Measurements from ENCODE around the gene FKBP4.
"Not testable (repeated sequence)": the region's sequence is repeated elsewhere in the genome, so short reads cannot be mapped to it uniquely, and the experiment has no call there.

The FKBP4 gene

DNA sequence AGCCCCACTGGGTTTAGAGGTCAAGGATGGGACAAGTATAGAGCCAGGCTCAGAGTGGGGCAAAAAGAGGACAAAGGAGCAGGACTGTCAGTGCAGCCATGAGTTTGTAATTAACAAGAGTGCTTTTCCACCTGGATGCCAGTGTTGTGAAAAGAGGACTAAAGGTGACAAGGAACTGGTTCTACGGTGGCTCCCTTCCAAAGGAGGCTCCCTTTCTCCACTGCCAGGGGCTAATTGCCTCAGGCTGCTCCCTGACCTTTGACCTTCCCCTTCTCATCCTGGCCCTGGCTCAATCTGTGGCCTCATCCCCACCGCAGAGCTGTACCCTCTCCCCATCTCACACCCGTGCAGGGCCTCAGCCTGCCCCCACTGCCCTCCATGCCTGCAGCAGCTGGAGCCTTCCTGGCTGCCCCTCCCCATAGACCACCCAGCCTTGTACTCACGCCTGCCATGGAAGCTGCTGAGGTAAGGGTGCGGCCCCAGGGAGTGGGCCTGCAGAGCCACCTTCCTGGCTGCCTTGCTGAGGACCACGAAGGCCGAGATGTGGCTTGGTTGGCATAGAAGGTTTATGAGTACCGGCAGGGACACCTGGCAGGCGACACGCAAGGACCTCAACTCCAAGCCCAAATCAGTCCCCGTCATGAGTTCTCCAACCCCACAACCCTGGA lies 24.8 kb upstream of the FKBP4 start:
- no peak for TF ChIP-seq EZH2phosphoT487 (IDR thresholded peaks at IDR 0.05; ENCODE audit: borderline replicate concordance, low read length)
- TF ChIP-seq, protein P1, sequence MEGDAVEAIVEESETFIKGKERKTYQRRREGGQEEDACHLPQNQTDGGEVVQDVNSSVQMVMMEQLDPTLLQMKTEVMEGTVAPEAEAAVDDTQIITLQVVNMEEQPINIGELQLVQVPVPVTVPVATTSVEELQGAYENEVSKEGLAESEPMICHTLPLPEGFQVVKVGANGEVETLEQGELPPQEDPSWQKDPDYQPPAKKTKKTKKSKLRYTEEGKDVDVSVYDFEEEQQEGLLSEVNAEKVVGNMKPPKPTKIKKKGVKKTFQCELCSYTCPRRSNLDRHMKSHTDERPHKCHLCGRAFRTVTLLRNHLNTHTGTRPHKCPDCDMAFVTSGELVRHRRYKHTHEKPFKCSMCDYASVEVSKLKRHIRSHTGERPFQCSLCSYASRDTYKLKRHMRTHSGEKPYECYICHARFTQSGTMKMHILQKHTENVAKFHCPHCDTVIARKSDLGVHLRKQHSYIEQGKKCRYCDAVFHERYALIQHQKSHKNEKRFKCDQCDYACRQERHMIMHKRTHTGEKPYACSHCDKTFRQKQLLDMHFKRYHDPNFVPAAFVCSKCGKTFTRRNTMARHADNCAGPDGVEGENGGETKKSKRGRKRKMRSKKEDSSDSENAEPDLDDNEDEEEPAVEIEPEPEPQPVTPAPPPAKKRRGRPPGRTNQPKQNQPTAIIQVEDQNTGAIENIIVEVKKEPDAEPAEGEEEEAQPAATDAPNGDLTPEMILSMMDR (IDR thresholded peaks at IDR 0.05; ENCODE audit: low read depth, low read length, poor library complexity, severe bottlenecking): no peak
- H4K20me1 ChIP-seq (ENCODE audit: control insufficient read depth, insufficient read depth, low read depth, low read length): no peaks in the 10 kb centered on the region
- H3F3A ChIP-seq (ENCODE audit: control insufficient read depth, insufficient read depth): peaks cover 7% of the 10 kb centered on the region
- peaks cover 9% of the 10 kb centered on the region; the same call in 1 of the 2 replicates for H3K9me3 ChIP-seq (ENCODE audit: control insufficient read depth, insufficient read depth, low read length)
- H3K4me2 ChIP-seq (ENCODE audit: low read length): no peak overlapping the region
- peaks cover 6% of the 10 kb centered on the region for H3K4me1 ChIP-seq (ENCODE audit: control insufficient read depth, low read length)
- H3K27ac ChIP-seq (ENCODE audit: low read depth, low read length): no peak overlapping the region
- H3K79me2 ChIP-seq (ENCODE audit: control insufficient read depth, low read length): no peaks in the 10 kb centered on the region
- H3K36me3 ChIP-seq (ENCODE audit: control insufficient read depth, low read length): no peaks in the 10 kb centered on the region
- H3K4me3 ChIP-seq (ENCODE audit: low read length): no peak overlapping the region
- no peaks in the 10 kb centered on the region for H3K9me2 ChIP-seq (replicated peaks; ENCODE audit: control insufficient read depth, low read length)
- no peaks in the 10 kb centered on the region for H3K27me3 ChIP-seq (ENCODE audit: control insufficient read depth, low read length)

DNA sequence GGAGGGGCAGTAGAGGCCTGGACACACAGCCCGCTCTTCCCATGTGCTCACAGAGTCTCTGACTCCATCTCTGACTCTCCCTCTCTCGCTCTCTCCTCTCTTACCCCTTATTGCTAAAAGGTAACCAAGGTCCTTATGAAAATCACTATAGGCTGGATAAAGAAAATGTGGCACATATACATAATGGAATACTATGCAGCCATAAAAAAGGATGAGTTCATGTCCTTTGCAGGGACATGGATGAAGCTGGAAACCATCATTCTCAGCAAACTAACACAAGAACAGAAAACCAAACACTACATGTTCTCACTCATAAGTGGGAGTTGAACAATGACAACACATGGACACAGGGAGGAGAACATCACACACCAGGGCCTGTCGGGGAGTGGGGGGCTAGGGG lies 24.2 kb upstream of the FKBP4 start:
- not testable (repeated sequence) for H4K20me1 ChIP-seq (ENCODE audit: control insufficient read depth, insufficient read depth, low read depth, low read length); H3K79me2 ChIP-seq (ENCODE audit: control insufficient read depth, low read length); H3K4me1 ChIP-seq (ENCODE audit: control insufficient read depth, low read length); H3K4me2 ChIP-seq (ENCODE audit: low read length); H3K9me2 ChIP-seq (replicated peaks; ENCODE audit: control insufficient read depth, low read length); H3F3A ChIP-seq (ENCODE audit: control insufficient read depth, insufficient read depth); H3K36me3 ChIP-seq (ENCODE audit: control insufficient read depth, low read length); H3K27ac ChIP-seq (ENCODE audit: low read depth, low read length); H3K4me3 ChIP-seq (ENCODE audit: low read length); H3K27me3 ChIP-seq (ENCODE audit: control insufficient read depth, low read length); H3K9me3 ChIP-seq (ENCODE audit: control insufficient read depth, insufficient read depth, low read length)

DNA sequence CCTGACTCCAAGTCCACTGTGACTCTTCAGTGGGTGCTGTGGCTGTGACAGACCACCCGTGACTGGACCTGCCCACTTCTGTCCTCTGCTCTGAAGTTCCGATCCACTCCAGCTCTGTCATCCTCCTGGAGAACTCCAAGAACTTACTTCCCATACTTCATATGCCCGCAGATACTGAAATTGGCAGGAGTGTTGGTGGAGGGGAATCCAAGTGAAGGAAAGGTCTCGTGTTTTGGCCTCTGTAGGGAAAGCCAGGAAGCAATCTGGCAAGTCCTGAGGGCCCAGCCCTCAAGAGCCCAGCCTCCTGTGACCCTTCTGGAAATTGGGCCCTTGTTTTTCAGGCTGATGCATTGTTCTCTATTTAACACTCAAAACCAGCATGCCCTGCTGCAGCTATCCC lies 22.4 kb upstream of the FKBP4 start:
- peaks cover 9% of the 10 kb centered on the region; the same call in 1 of the 2 replicates for H3K9me3 ChIP-seq (ENCODE audit: control insufficient read depth, insufficient read depth, low read length)
- no peaks in the 10 kb centered on the region for H3K27me3 ChIP-seq (ENCODE audit: control insufficient read depth, low read length)
- H3K4me2 ChIP-seq (ENCODE audit: low read length): no peak overlapping the region
- TF ChIP-seq EZH2phosphoT487 (IDR thresholded peaks at IDR 0.05; ENCODE audit: borderline replicate concordance, low read length): no peak
- TF ChIP-seq, protein P1 (IDR thresholded peaks at IDR 0.05; ENCODE audit: low read depth, low read length, poor library complexity, severe bottlenecking): no peak
- peaks cover 6% of the 10 kb centered on the region for H3K4me1 ChIP-seq (ENCODE audit: control insufficient read depth, low read length)
- H3K9me2 ChIP-seq (replicated peaks; ENCODE audit: control insufficient read depth, low read length): no peaks in the 10 kb centered on the region
- no peaks in the 10 kb centered on the region for H4K20me1 ChIP-seq (ENCODE audit: control insufficient read depth, insufficient read depth, low read depth, low read length)
- H3K4me3 ChIP-seq (ENCODE audit: low read length): no peak overlapping the region
- H3F3A ChIP-seq (ENCODE audit: control insufficient read depth, insufficient read depth): peaks cover 7% of the 10 kb centered on the region
- no peak overlapping the region for H3K27ac ChIP-seq (ENCODE audit: low read depth, low read length)
- H3K79me2 ChIP-seq (ENCODE audit: control insufficient read depth, low read length): no peaks in the 10 kb centered on the region
- no peaks in the 10 kb centered on the region for H3K36me3 ChIP-seq (ENCODE audit: control insufficient read depth, low read length)

DNA sequence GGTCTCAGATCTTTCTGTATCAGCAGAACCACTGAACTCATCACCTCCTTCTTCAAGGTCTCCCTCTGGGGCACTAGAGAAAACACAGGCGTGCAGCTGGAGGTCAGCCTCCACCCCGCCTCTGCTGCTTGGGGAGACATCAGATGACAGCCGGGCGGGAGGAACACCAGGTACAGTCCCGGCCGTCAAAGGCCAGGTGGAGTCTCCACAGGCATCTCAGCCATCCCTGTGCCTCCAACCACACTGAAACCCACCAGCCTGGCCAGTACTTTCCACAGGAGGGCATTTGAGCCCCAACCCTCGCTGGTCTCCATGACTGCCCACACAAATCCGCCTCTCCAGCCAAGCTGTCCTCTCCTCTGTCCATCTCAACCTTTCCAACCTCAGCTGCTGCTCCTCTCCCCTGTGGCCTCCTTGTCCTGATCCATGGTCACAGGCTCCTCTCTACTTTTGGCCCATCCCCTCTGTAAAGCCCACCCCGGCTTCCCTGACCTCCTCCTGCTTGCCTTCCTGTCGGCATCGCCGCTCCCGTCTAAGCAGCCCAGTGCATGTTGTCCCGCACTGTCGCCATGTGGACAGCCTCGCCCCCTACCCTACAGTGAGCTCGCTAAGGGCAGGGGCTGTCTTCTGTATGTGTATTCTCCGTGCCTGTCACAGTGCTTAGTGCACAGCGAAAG lies 21.4 kb upstream of the FKBP4 start:
- H3F3A ChIP-seq (ENCODE audit: control insufficient read depth, insufficient read depth): peaks cover 5% of the 10 kb centered on the region
- peaks cover 5% of the 10 kb centered on the region for H3K4me1 ChIP-seq (ENCODE audit: control insufficient read depth, low read length)
- H3K4me2 ChIP-seq (ENCODE audit: low read length): no peak overlapping the region
- H3K4me3 ChIP-seq (ENCODE audit: low read length): no peak overlapping the region
- H3K9me2 ChIP-seq (replicated peaks; ENCODE audit: control insufficient read depth, low read length): no peaks in the 10 kb centered on the region
- H4K20me1 ChIP-seq (ENCODE audit: control insufficient read depth, insufficient read depth, low read depth, low read length): no peaks in the 10 kb centered on the region
- no peak overlapping the region for H3K27ac ChIP-seq (ENCODE audit: low read depth, low read length)
- H3K9me3 ChIP-seq (ENCODE audit: control insufficient read depth, insufficient read depth, low read length): peaks cover 5% of the 10 kb centered on the region; the same call in 1 of the 2 replicates
- H3K79me2 ChIP-seq (ENCODE audit: control insufficient read depth, low read length): no peaks in the 10 kb centered on the region
- H3K36me3 ChIP-seq (ENCODE audit: control insufficient read depth, low read length): no peaks in the 10 kb centered on the region
- H3K27me3 ChIP-seq (ENCODE audit: control insufficient read depth, low read length): no peaks in the 10 kb centered on the region
- no peak for TF ChIP-seq EZH2phosphoT487 (IDR thresholded peaks at IDR 0.05; ENCODE audit: borderline replicate concordance, low read length)
- TF ChIP-seq, protein P1 (IDR thresholded peaks at IDR 0.05; ENCODE audit: low read depth, low read length, poor library complexity, severe bottlenecking): no peak

Data from DOHH2 (cell line).